ENCODE measurements around the gene TRIM44.

Gene TRIM44

DNA sequence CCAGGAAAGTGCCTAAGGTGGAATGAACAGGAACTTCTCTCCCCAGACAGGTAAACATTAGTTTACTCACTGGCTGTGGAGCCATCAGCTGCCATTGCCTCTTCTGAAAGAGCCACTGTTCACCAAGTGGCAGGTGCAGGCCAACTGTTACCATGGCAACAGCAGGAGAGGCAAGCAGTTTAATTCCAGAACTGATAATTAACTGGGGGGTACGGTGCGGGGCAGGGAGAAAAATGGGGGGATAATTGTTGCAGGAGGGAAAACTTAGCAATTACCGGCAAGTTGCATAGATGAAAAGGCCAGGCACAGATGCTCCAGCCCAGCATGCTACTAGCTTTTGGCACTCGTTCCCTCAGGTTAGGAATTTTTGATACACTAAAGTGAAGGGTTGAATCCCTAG is 85.1 kb downstream of the TRIM44 start:
- Histone ChIP-seq H2BK120ac (ENCODE audit: insufficient read depth, low read length, poor library complexity) (no peak overlapping the region), H3K4me3 (ENCODE audit: low read depth, low read length) (no peak overlapping the region), H3K36me3 (ENCODE audit: control insufficient read depth in 1 of 2, insufficient read depth in 2 of 2, low read length in 2 of 2) (no peaks in the 10 kb centered on the region), H2BK5ac (ENCODE audit: low read depth, low read length, poor library complexity) (no peak overlapping the region), H3K27ac (ENCODE audit: low read depth, low read length) (no peak overlapping the region), H3K23ac (ENCODE audit: low read length) (no peak overlapping the region), H3K9me3 (ENCODE audit: insufficient read depth, low read depth, low read length) (no peaks in the 10 kb centered on the region), H3K18ac (ENCODE audit: low read length) (no peak overlapping the region), H3K27me3 (ENCODE audit: insufficient read depth, low read length) (no peaks in the 10 kb centered on the region), H3K79me2 (ENCODE audit: control insufficient read depth, insufficient read depth, low read length, poor library complexity) (no peaks in the 10 kb centered on the region), H3K9ac (ENCODE audit: low read length) (no peak overlapping the region), H4K91ac (ENCODE audit: low read depth, low read length) (no peak overlapping the region), H4K8ac (ENCODE audit: low read depth, low read length) (no peak overlapping the region), H3K4ac (ENCODE audit: low read depth, low read length) (no peak overlapping the region), H2BK12ac (ENCODE audit: low read length) (no peak overlapping the region), H3K79me1 (ENCODE audit: low read length) (no peaks in the 10 kb centered on the region), H3K4me1 (ENCODE audit: control insufficient read depth in 1 of 2, insufficient read depth in 2 of 2, low read length in 2 of 2) (peaks cover 0 to 5% of the 10 kb centered on the region in 2 experiments), H2AFZ (ENCODE audit: insufficient read depth, low read length, poor library complexity) (no peak overlapping the region), H2AK5ac (ENCODE audit: low read length) (no peak overlapping the region), H3K14ac (ENCODE audit: low read length) (no peak overlapping the region), H3K4me2 (ENCODE audit: low read length) (no peak overlapping the region), H4K12ac (ENCODE audit: low read depth, low read length) (no peak overlapping the region)
- DNase-seq = no peak
- WGBS (ENCODE audit: extremely low coverage, insufficient coverage, insufficient read length) = no CpG with 5 or more reads among the region's 4 CpGs

DNA sequence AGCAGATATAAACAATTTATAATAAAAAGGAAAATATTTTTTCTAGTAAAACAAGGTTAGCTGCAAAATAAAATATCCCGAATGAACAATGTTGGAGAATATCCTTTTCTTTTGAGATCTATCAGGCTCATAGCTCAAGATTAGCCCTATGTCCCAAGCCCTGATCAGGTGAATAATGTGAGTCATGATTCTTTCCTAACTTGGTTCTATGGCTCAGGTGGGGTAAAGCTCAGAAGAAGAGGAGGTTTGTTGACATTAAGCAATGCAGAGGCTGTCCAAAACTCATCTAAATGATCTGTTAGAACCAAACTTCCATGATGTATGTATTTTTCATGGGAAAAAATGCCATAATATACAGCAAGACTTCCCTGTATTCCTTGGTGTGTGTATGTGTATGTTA is 86.1 kb downstream of the TRIM44 start:
- Histone ChIP-seq H2BK5ac (ENCODE audit: low read depth, low read length, poor library complexity) (no peak overlapping the region), H3K27me3 (ENCODE audit: insufficient read depth, low read length) (no peaks in the 10 kb centered on the region), H3K4me2 (ENCODE audit: low read length) (no peak overlapping the region), H3K9me3 (ENCODE audit: insufficient read depth, low read depth, low read length) (no peaks in the 10 kb centered on the region), H2AK5ac (ENCODE audit: low read length) (no peak overlapping the region), H3K14ac (ENCODE audit: low read length) (no peak overlapping the region), H2BK12ac (ENCODE audit: low read length) (no peak overlapping the region), H3K18ac (ENCODE audit: low read length) (no peak overlapping the region), H3K23ac (ENCODE audit: low read length) (no peak overlapping the region), H3K79me1 (ENCODE audit: low read length) (no peaks in the 10 kb centered on the region), H3K9ac (ENCODE audit: low read length) (no peak overlapping the region), H2AFZ (ENCODE audit: insufficient read depth, low read length, poor library complexity) (no peak overlapping the region), H4K8ac (ENCODE audit: low read depth, low read length) (no peak overlapping the region), H4K91ac (ENCODE audit: low read depth, low read length) (no peak overlapping the region), H4K12ac (ENCODE audit: low read depth, low read length) (no peak overlapping the region), H3K27ac (ENCODE audit: low read depth, low read length) (no peak overlapping the region), H3K79me2 (ENCODE audit: control insufficient read depth, insufficient read depth, low read length, poor library complexity) (no peaks in the 10 kb centered on the region), H3K4ac (ENCODE audit: low read depth, low read length) (no peak overlapping the region), H3K4me3 (ENCODE audit: low read depth, low read length) (no peak overlapping the region), H3K4me1 (ENCODE audit: control insufficient read depth in 1 of 2, insufficient read depth in 2 of 2, low read length in 2 of 2) (peaks cover 0 to 5% of the 10 kb centered on the region in 2 experiments), H2BK120ac (ENCODE audit: insufficient read depth, low read length, poor library complexity) (no peak overlapping the region), H3K36me3 (ENCODE audit: control insufficient read depth in 1 of 2, insufficient read depth in 2 of 2, low read length in 2 of 2) (no peaks in the 10 kb centered on the region)
- no CpG with 5 or more reads among the region's 1 CpG for WGBS (ENCODE audit: extremely low coverage, insufficient coverage, insufficient read length)
- no peak for DNase-seq

DNA sequence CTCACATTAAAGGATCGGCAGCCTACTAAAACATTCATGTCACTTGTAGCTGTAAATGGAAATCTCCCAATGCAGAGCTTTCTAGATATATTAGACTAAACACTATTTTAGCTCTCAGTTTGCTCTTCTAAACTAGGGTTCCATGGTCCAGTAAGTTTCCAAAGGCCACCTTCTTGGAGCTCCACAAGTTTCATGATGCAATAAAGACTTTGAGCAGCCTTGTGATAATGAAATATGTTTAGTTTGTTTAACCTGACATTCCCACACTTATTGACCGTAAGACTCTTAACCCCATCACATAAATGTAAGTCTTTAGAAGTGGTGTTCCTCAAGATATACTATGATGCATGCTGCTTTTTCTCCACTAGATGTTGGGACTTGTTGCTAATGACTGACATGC is 87.7 kb downstream of the TRIM44 start:
- Histone ChIP-seq H4K12ac (ENCODE audit: low read depth, low read length) (no peak overlapping the region), H4K91ac (ENCODE audit: low read depth, low read length) (no peak overlapping the region), H3K9ac (ENCODE audit: low read length) (no peak overlapping the region), H3K79me1 (ENCODE audit: low read length) (no peaks in the 10 kb centered on the region), H3K27ac (ENCODE audit: low read depth, low read length) (no peak overlapping the region), H3K36me3 (ENCODE audit: control insufficient read depth in 1 of 2, insufficient read depth in 2 of 2, low read length in 2 of 2) (no peaks in the 10 kb centered on the region), H3K4me2 (ENCODE audit: low read length) (no peak overlapping the region), H4K8ac (ENCODE audit: low read depth, low read length) (no peak overlapping the region), H2BK5ac (ENCODE audit: low read depth, low read length, poor library complexity) (no peak overlapping the region), H2AK5ac (ENCODE audit: low read length) (no peak overlapping the region), H3K79me2 (ENCODE audit: control insufficient read depth, insufficient read depth, low read length, poor library complexity) (no peaks in the 10 kb centered on the region), H2BK12ac (ENCODE audit: low read length) (no peak overlapping the region), H3K9me3 (ENCODE audit: insufficient read depth, low read depth, low read length) (no peaks in the 10 kb centered on the region), H3K14ac (ENCODE audit: low read length) (no peak overlapping the region), H2AFZ (ENCODE audit: insufficient read depth, low read length, poor library complexity) (no peak overlapping the region), H3K27me3 (ENCODE audit: insufficient read depth, low read length) (no peaks in the 10 kb centered on the region), H3K23ac (ENCODE audit: low read length) (no peak overlapping the region), H3K4ac (ENCODE audit: low read depth, low read length) (no peak overlapping the region), H3K18ac (ENCODE audit: low read length) (no peak overlapping the region), H2BK120ac (ENCODE audit: insufficient read depth, low read length, poor library complexity) (no peak overlapping the region), H3K4me1 (ENCODE audit: control insufficient read depth in 1 of 2, insufficient read depth in 2 of 2, low read length in 2 of 2) (peaks cover 0 to 5% of the 10 kb centered on the region in 2 experiments), H3K4me3 (ENCODE audit: low read depth, low read length) (no peak overlapping the region)
- WGBS (ENCODE audit: extremely low coverage, insufficient coverage, insufficient read length) = no CpG with 5 or more reads among the region's 2 CpGs
- DNase-seq = no peak

DNA sequence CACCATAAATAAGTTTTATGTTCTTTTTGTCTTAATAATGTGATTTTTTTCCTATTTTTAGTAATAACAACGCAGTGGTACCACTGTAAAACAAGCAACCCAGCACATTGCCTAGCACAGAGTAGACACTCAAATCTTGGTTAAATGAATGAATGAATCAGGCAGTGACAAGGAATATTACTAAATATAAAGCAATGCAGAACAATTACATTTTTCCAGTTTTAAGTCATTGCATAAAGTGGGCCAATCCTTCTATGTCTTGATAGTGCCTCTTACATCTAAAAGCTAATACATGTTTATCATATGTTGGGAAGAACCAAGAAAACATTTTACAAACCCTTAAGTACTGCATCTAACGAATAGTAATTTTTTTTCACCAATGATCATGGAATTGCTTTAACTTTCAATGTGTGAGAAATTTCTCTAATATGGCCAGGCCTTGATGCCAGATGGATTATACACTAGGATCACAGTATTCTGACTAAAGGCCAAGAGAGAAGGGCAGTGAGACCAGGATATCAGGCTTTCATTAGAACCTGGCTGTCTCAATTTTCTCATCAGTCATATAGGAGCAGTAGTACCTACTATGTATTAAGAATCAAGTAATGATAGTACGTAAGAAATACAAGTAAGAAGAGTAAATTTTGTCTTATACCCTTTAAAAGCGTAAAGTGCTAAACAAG is 88.5 kb downstream of the TRIM44 start:
- peaks cover 0 to 5% of the 10 kb centered on the region in 2 experiments for H3K4me1 ChIP-seq (ENCODE audit: control insufficient read depth in 1 of 2, insufficient read depth in 2 of 2, low read length in 2 of 2)
- no peak for DNase-seq
- H3K9me3 ChIP-seq (ENCODE audit: insufficient read depth, low read depth, low read length) = no peaks in the 10 kb centered on the region
- H3K9ac ChIP-seq (ENCODE audit: low read length) = no peak overlapping the region
- H3K4me3 ChIP-seq (ENCODE audit: low read depth, low read length) = no peak overlapping the region
- no peak overlapping the region for H4K91ac ChIP-seq (ENCODE audit: low read depth, low read length)
- H3K27ac ChIP-seq (ENCODE audit: low read depth, low read length) = no peak overlapping the region
- no peak overlapping the region for H2BK5ac ChIP-seq (ENCODE audit: low read depth, low read length, poor library complexity)
- no peak overlapping the region for H3K18ac ChIP-seq (ENCODE audit: low read length)
- H3K79me1 ChIP-seq (ENCODE audit: low read length) = no peaks in the 10 kb centered on the region
- H2BK12ac ChIP-seq (ENCODE audit: low read length) = no peak overlapping the region
- H2AK5ac ChIP-seq (ENCODE audit: low read length) = no peak overlapping the region
- H3K4ac ChIP-seq (ENCODE audit: low read depth, low read length) = no peak overlapping the region
- no peak overlapping the region for H2AFZ ChIP-seq (ENCODE audit: insufficient read depth, low read length, poor library complexity)
- no peaks in the 10 kb centered on the region for H3K27me3 ChIP-seq (ENCODE audit: insufficient read depth, low read length)
- no peak overlapping the region for H4K12ac ChIP-seq (ENCODE audit: low read depth, low read length)
- no CpG with 5 or more reads among the region's 4 CpGs for WGBS (ENCODE audit: extremely low coverage, insufficient coverage, insufficient read length)
- H3K14ac ChIP-seq (ENCODE audit: low read length) = no peak overlapping the region
- H3K23ac ChIP-seq (ENCODE audit: low read length) = no peak overlapping the region
- H3K79me2 ChIP-seq (ENCODE audit: control insufficient read depth, insufficient read depth, low read length, poor library complexity) = no peaks in the 10 kb centered on the region
- no peak overlapping the region for H3K4me2 ChIP-seq (ENCODE audit: low read length)
- H3K36me3 ChIP-seq (ENCODE audit: control insufficient read depth in 1 of 2, insufficient read depth in 2 of 2, low read length in 2 of 2) = no peaks in the 10 kb centered on the region
- H4K8ac ChIP-seq (ENCODE audit: low read depth, low read length) = no peak overlapping the region
- H2BK120ac ChIP-seq (ENCODE audit: insufficient read depth, low read length, poor library complexity) = no peak overlapping the region
